AG08396 (cell line): ENCODE data around the gene MYH6.
A peak's percentile ranks its signal among the peaks of the same experiment; 100 is the strongest.

Experiments
- DNase-seq: peaks from one replicate; pipeline ENCODE4 v3.0.0; 2012; ENCODE audit warnings: low spot score, mixed read lengths

The MYH6 gene

GRCh38 chr14:23355871-23356435 is 52.1 kb downstream of the MYH6 start:
- no peak for DNase-seq

DNA sequence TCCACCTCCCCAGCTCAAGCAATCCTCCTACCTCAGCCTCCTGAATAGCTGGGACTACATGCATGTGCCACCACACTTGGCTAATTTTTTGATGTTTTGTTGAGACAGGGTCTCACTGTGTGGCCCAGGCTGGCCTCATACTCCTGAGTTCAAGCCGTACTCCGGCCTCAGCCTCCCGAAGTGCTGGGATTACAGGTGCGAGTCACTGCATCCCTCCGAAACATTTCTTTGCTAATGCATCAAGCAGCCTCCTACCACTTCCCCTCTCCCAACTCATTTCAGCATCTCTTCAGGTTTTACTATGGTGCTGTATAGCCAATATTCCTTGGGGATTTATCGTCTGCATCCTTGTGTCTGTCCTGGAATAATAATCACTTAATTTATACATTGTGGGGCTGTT is 53.1 kb downstream of the MYH6 start:
- no peak for DNase-seq

- DNase-seq, result no peak
Observed at GRCh38 chr14:23353433-23353780, 54.7 kb downstream of the MYH6 start.

- DNase-seq, result peak; percentile 93
Observed at GRCh38 chr14:23352506-23353432, 55.3 kb downstream of the MYH6 start, which contains the start of gene SLC22A17. TSS of gene SLC22A17 (minus strand) at chr14:23352887.

- peak; percentile 33 for DNase-seq
Observed at GRCh38 chr14:23351681-23352505, 56.2 kb downstream of the MYH6 start.

DNA sequence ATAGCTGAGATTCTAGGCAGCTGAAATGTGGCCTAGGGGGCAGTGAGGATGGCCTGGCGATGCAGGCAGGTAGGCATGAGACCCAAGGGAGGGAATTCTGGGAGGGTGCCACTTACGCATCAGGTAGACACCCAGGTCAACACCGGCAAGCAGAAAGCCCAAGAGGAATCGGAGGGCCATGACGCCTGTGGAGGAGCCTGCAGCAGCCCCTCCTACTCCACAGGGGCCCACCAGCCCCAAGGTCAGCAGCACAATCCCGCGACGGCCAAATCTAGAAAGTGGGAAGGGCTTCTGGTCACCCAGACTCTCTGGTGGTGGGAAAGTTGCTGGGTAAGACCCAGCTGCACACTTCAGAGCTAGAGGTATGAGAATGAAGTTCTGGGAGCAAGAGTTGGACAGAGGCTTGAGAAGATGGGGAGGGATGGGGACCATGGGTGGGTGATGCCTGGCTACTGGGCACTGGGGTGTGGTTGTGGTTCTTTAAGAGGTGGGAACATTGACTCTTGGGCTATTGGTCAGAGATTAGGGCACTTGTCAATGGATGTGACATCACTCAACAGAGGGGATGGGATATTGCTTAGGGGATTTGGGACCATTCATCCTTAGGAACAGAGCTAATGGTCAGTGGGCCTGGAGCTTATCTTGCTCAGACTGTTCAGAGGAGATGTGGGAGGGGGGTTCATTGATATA is 58.8 kb downstream of the MYH6 start:
- DNase-seq, result peak; percentile 5

DNA sequence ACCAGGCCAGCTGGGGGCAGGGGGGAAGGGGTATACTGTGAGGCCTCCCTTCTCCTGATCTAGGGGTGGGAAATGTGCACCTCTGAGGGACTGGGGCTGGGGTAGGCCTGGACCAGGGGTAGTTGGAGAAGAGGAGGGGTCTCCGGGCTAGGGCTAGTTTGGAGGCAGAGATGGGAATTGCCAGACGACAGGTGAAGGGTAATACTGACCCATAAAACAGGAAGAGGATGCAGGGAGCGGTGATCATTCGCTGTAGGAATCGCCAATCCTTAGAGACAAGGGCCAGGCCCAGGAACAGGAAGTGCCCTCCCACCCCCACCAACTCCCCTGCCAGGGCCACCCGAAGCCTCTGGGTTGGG is 59.8 kb downstream of the MYH6 start:
- DNase-seq, result peak; percentile 4

DNA sequence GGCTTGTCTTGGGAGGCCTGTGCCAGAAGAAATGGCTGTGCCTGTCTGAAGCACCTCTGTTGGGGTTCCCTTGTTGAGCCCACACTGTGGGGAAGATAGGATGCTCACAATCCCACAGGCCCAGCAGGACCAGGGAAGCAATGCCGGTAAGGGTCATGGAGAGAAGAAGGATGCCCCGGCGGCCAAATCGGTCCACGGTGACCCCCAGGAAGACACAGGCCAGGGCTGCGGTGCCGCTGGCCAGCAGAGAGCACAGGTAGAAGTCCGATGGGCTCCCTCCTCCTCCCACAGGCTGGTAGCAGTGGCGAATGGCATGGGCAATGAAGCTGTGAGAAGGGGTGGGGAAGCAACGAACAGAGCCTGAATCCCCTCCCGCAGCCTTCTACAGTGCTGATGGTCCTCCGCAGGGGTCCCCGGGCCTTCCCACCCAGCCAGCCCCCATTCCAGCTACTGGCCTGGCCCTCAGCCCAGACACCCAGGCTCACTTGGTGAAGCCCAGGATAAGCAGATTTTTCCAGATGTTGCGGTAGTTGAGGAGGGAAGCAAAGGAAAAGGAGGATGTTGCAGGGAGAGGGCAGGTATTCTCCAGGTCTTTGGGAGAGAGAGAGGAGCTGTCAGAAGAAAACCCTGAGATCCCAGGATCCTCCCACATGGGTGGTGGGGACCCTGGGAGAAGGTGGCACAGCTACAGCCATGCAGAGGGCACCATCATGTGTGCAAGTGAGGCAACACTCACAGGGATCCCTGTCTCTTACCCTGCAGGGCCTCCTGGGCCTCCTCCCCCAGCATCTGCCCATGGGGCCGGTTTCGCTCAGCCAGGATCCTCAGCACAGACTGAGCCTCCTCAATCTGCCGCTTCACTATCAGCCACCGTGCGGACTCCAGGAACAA is 60.4 kb downstream of the MYH6 start:
- DNase-seq, result peak; percentile 7

DNA sequence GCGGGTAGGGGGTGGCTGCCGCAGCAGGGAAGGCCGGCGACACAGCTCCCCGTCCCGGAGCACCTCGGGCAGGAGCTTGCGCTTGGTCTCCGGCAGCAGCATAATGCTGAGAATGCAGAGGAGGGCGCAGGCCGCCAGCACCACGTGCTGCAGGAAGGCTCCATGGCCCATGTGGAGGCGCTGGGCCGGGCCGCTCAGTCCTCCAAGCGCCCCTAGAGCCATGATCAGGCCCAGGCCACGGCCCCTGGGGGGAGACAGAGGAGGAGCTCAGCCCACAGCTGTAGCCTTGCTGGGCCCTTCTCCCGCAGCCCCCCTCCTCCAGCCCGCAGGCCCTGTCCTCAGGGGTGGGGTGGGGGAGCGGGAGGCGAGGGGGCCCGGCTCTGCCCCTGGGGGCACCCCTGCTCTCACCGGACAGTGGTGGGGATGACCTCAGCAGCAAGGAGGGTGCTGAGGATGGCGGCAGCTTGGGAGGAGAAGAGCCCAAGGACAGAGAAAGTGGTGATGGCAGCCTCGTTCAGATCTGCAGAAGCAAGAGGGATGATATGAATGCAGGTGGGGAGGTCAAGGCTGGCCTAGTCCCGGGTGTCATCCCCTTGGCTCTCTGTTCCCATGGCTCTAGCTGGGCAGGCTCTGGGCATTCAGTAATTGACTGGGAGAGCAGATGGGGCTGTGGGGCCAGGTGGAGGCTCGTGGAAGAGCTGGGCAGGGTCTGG is 61.2 kb downstream of the MYH6 start:
- DNase-seq, result peak; percentile 3

DNA sequence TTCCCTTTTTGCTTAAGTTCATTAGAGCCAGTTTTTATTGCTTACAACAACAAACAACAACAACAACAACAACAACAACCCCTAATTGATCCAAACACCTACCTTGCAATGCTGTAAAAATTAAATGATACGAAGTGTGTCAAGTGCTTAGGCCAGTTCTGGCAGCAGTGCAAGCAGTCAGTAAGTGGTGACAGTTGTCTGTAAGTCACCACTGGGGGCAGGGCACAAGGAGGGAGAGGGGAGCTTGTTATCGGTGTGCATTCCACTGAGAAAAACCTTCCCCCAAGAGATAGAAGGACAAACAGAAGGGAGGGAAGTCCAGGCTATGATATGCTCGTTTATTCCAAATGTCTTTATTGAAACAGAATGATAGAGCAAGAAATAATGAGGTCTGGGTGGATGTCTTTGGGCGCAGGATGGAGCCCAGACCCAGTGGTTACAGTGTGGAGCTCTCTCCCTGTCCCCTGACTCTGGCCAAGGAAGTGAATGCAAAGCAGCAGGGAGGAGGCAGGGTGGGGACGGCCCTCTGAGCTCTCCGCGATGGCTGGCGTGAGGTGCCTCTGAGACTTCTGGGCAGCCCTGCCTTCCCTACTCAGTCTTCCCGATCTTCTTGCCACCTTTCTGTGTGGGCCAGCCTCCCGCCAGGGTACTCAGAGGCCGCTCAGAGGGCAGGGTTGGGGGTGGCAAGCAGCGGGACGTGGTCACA is 61.9 kb downstream of the MYH6 start:
- peak; percentile 5 for DNase-seq

DNA sequence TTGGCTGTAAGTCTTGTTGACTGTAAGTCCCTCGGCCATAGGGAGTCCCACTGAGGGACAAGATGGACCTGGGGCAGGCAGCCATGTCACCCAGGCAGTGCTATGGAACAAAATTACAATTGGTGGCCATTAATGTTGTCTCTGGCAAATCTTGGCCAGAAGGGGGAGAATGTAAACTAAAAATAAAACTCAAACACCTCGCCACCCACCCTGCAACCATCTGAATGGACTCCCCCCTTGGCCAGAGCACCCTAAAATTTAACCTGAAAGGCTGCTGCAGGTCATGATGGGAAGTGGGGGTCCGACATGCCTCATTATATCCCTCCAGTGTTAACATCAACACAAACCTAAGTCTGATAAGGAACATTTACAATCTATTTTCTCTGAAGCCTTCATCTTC is 63.6 kb downstream of the MYH6 start:
- peak; percentile 3 for DNase-seq

DNA sequence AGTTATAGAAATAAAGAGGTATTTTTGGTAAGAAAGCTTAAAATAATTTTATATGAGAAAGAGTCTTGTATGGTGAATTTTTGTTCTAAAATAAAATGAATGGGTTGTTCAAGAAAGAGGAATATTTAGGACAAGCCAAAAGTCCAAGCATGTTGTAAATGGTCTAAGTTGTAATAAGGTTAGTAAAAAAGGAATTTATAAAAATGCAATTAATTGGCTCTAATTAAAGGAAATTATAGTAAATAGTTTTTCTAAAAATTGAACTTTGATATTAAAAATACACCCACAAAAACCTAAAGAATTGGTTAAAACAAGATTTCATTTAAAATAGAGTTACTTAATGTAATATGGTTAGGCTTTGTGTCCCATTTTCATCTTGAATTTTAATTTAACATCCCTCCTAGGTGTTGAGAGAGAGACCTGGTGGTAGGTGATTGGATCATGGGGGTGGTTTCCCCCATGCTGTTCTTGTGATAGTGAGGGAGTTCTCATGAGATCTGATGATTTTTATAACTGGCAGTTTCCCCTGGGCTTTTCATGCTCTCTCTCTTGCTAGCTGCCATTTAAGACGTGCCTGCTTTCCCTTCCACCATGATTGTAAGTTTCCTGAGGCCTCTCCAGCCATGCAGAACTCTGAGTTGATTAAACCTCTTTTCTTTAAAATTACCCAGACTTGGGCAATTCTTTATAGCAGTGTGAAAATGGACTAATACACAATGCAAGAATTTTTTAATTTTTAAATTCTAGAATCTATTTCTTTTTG is 68.4 kb downstream of the MYH6 start:
- no peak for DNase-seq

GRCh38 chr14:23335623-23336022 is 72.5 kb downstream of the MYH6 start:
- DNase-seq, result no peak
